NK-92 treated with Interleukin-12 subunit alpha and Interleukin-12 subunit beta, amount 100 ng/mL, for 24 hours (cell line): ENCODE measurements around the gene RNF43.
"Not testable (repeated sequence)": the region's sequence is repeated elsewhere in the genome, so short reads cannot be mapped to it uniquely, and the experiment has no call there.

Experiments used
- DNase-seq: peaks from one replicate; lab custom pipeline; 2025; lab: John Stamatoyannopoulos, UW

Gene RNF43

DNA sequence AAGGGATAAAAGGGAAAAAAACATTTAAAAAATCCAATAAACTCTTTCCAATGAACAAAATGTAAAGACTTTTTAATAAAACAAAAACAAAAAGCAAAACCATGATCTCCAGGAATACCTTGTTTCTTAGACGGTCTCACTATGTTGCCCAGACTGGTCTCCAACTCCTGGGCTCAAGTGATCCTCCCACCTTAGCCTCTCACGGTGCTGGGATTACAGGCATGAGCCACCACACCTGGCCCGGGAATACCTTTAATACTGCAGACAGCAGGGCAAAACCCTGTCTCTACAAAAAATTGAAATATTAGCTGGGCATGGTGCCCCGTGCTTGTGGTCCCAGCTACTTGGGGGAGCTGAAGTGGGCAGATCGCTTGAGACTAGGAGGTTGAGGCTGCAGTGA, 7.9 kb downstream of the RNF43 start:
- no peak for DNase-seq

GRCh38 chr17:58403311-58403710, 14.0 kb downstream of the RNF43 start:
- no peak for DNase-seq

DNA sequence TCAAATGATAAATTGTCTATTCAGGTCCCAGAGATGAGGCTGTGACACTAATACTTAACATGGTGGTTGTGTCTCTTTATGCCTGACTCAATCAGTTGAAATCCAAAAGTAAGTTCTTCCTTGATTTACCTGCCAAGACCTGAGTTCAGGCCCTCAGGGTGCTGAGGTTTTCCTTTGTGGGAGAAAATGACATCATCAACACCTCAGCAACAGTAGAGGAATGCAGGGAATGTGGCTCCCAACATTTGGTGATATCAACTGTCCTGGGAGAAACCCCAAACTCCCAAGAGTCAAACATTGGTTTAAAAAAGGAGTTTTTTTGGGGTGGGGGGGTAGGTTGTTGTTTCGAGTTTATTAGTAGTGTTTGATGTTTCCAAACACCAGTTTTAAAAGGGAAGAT, 14.7 kb downstream of the RNF43 start:
- no peak for DNase-seq

DNA sequence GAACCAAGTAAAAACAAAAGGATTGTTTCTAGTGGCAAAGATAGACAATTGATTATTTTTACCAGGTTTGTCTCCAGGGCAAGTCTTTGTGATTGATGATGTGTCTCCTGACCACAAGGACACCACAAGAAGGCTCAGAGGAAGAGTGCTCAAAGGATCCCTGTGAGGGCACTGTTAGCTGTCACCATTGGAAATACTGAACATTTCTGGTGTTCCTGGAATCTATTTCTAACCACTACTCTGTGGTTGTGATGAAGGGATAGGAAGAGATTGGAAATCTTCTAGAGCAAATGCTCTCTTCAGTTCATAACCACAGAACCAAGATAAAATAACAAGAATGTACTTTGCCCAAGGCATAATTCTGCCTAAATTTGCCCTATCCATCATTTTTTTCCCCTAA, 15.3 kb downstream of the RNF43 start:
- DNase-seq, result no peak

GRCh38 chr17:58401287-58401686, 16.0 kb downstream of the RNF43 start:
- no peak for DNase-seq

GRCh38 chr17:58400826-58401225, 16.5 kb downstream of the RNF43 start:
- DNase-seq, result no peak

DNA sequence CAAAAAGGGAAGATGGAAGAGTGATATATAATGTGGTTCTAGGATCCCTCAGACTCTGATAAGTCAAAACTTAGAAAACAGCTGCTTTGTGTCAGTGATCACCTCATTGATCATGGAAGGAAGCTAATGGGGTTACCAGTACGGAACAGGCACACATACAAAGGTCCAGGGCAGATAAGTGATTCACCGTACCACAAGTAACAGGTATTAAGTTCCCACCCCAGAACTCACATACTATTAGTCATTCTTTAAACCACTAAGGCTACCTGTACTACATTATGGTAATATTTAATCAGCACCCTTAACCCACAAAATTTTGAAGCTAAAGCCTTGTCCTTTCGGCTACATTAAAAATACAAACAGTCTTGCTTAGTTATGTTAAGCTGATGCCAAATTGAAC, 17.4 kb downstream of the RNF43 start:
- DNase-seq, result no peak

DNA sequence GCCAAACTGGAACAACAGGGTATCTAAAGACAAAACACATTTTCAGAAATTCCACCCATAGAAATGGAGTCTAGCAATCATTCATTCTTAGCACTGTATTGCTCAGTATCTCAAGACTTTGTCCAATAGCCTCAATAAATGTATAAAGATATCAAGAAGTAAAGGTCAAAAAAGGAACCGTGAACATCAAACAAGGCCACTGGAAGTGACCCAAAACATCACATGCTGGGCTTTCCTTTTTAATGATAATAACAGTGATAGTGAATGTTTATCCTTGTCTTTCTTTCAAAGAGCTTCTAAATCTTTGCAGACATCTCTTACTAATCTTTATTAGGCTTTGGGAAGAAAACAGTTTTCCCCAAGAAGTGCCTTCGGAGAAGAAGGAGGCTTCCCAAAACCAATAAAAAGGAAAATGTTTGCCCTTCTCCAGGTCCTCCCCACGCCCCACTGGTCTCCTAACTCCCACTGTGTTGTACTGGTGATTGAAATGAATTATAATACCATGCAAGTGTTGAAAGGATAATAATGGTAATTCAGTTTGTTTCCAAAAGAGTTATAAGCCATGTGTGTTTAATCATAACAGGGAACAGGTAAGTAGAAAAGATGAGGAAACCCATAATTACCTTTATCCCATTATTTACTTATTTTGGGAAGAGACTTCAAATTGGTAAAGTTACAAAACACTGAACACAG, 18.6 kb downstream of the RNF43 start:
- no peak for DNase-seq

GRCh38 chr17:58397421-58397820, 19.9 kb downstream of the RNF43 start:
- DNase-seq, result not testable (repeated sequence)

DNA sequence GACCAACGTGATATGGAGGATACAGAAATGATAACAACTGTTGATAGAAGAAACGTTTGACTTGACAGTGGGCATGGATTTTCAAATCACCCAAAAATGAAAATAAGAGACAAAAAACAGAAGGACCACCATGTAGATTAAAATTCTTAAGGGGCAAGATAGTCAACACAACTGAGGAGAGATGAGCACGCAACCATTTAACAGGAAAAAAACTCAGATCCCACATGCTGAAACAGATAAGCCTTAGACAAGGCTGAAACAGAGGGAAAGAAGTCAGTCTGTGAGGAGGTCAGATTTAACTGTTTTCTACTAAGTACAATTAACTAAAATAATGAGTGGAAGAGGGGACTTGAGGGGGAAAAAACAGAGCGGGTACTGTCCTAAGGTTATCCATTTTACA, 21.2 kb downstream of the RNF43 start:
- no peak for DNase-seq

- DNase-seq, result no peak
These were observed 22.7 kb downstream of the RNF43 start for GRCh38 chr17:58394534-58395223.

- no peak for DNase-seq
These were observed 25.9 kb downstream of the RNF43 start for GRCh38 chr17:58391302-58391984.

DNA sequence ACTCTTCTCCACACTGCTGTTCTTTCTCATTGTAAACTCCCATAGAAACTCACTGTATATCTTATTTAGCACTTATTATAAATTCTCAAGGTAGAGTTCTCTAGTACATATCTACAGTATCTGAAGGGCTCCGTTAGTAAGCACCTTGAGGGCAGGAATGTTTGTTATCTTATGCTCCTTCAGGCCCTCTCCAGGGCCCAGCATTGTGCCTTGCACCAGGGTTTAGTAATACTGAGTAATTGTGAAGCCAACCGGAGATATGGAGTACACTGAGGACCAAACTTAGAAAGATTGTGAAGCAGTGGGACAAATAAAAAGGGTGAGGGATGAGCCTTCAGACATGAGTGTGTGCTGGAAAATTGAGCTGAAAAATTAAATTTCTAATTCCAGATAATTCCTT, 26.4 kb downstream of the RNF43 start:
- no peak for DNase-seq

GRCh38 chr17:58388302-58389190, 28.8 kb downstream of the RNF43 start:
- no peak for DNase-seq

DNA sequence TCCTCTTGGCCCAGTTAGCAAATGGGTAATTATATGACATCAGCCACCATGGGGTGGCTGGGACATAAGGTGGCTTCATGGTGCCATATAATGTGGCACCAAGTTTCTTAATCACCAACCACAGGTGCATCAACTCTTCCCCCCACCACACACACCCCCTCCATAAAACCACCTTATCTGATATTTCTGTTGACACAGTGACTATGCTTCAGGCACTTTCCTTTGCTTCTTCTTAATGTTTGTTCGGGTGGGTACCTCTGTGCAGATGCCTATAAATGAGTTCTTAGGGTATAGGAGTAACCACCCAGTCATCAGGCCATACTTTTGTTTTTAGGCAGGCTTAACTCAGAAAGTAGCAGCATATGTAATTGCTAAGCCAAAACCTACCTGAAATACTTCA, 29.5 kb downstream of the RNF43 start:
- no peak for DNase-seq

- no peak for DNase-seq
These were observed 30.6 kb downstream of the RNF43 start for GRCh38 chr17:58386708-58387107.

- DNase-seq, result no peak
These were observed 31.9 kb downstream of the RNF43 start for GRCh38 chr17:58385359-58385899.

- DNase-seq, result no peak
These were observed 32.4 kb downstream of the RNF43 start for GRCh38 chr17:58384897-58385296.

- DNase-seq, result no peak
These were observed 33.4 kb downstream of the RNF43 start for GRCh38 chr17:58383892-58384462.

- no peak for DNase-seq
These were observed 34.5 kb downstream of the RNF43 start for GRCh38 chr17:58382872-58383242.

- DNase-seq, result no peak
These were observed 35.0 kb downstream of the RNF43 start for GRCh38 chr17:58382108-58382871.
